Prostate gland (tissue), 2 donors: ENCODE results near the gene NAA80. TPM values are rescaled to one million over a fixed set of nuclear protein-coding genes. Genes with fewer than 3 reads are reported as not detected.

Experiments used
- DNase-seq: peaks from one replicate; pipeline ENCODE4 v3.0.0-alpha.2; 2019; ENCODE audit warnings: low spot score
- H3K27ac ChIP-seq, 2 donors: fragments of 200-600 bp; sonication (generic); 2 replicates each; pipeline ENCODE4 v1.5.1; 2017 to 2019
- H3K27me3 ChIP-seq: fragments of 200-600 bp; sonication (generic); replicated peaks from 2 replicates; pipeline ENCODE4 v1.5.1; 2019; ENCODE audit not compliant: insufficient read depth
- H3K36me3 ChIP-seq, 2 donors: fragments of 200-600 bp; sonication (generic); 1 replicate in 1 of 2; 2 replicates in 1 of 2; pipeline versions ENCODE4 v1.5.1 to v1.8.1; 2017 to 2019
- H3K4me1 ChIP-seq: fragments of 200-600 bp; sonication (generic); replicated peaks from 2 replicates; pipeline ENCODE4 v1.5.1; 2019
- H3K4me3 ChIP-seq, 2 donors: fragments of 200-600 bp; sonication (generic); 2 replicates each; pipeline ENCODE4 v1.5.1; 2017 to 2019
- H3K9me3 ChIP-seq: fragments of 200-600 bp; sonication (generic); 2 replicates; pipeline ENCODE4 v1.5.1; 2017
- POLR2A ChIP-seq: fragments of 450-650 bp; IDR thresholded peaks from one replicate; pipeline ENCODE4 v1.6.1; 2016; ENCODE audit warnings: antibody characterized with exemption, mild to moderate bottlenecking
- POLR2AphosphoS5 ChIP-seq: sonication (generic); formaldehyde crosslinking; IDR thresholded peaks from one replicate; pipeline ENCODE4 v1.6.1; 2017; ENCODE audit warnings: antibody characterized with exemption
- WGBS: methylation state at CpG from one replicate; pipeline ENCODE4 v1.1.5; 2018; 5-methylcytosine and 5-hydroxymethylcytosine counted together
- intact Hi-C: fragments of 100-400 bp; cut with DNase I; formaldehyde crosslinking; loops from one replicate; pipeline ENCODE4 v1.14.2; 2022
- total RNA-seq, 2 donors: library from RNA; depleted of rRNA; stranded (reverse); fragments of >200 nt; gene quantifications; one replicate each; pipeline ENCODE4 v1.1.0, GENCODE V29; 2016
- TF ChIP-seq, protein P1 (sequence below), 4 experiments: fragments of 200-600 bp in 2 of 4; fragments of 450-650 bp in 2 of 4; sonication (generic) in 2 of 4; IDR thresholded peaks; 1 replicate in 3 of 4; 2 replicates in 1 of 4; pipeline ENCODE4 v1.5.1; 2016 to 2019; ENCODE audit warnings: antibody characterized with exemption in 4 of 4, mild to moderate bottlenecking in 2 of 4, moderate library complexity in 2 of 4

The NAA80 gene
- total RNA-seq, 2 donors from 2014 or later: 15.8 to 28.0 TPM

DNA sequence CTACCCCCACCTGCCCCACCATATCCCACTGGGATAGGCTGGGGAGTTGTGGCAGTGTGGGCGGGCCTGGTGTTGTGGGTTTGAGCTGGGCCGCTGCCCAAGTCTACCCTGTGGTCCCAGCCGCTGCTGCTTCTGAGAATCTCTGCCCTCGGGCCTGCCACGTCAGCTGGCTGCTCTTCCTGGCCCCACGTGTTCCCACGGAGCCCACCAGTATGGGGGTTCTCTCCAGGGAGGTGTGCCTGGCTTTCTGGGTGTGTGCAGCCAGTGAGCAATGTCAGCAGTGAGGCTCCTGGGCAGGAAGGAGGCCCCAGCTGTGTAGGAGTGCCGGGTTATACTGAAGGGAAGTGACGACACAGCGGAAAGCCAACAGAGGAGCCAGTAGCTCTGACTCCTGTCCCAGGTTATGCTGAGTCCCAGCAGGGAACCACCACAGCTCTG lies 52.7 kb downstream of the NAA80 start:
- DNase-seq: no peak
- WGBS: 22% methylated on average over 8 of the region's 10 CpGs
- intact Hi-C loops: loop anchor here (1.0 kb wide), 1 partner anchor 19 kb away; no protein-coding TSS in a partner anchor
- peak overlapping the region; percentile 62 to 63 for H3K27ac ChIP-seq
- H3K4me1 ChIP-seq: peaks cover 4% of the 10 kb centered on the region
- H3K27me3 ChIP-seq: no peaks in the 10 kb centered on the region
- H3K36me3 ChIP-seq: no peaks in the 10 kb centered on the region
- H3K4me3 ChIP-seq: no peak overlapping the region
- no peak for TF ChIP-seq POLR2A
- no peak for TF ChIP-seq POLR2AphosphoS5
- TF ChIP-seq, protein P1, sequence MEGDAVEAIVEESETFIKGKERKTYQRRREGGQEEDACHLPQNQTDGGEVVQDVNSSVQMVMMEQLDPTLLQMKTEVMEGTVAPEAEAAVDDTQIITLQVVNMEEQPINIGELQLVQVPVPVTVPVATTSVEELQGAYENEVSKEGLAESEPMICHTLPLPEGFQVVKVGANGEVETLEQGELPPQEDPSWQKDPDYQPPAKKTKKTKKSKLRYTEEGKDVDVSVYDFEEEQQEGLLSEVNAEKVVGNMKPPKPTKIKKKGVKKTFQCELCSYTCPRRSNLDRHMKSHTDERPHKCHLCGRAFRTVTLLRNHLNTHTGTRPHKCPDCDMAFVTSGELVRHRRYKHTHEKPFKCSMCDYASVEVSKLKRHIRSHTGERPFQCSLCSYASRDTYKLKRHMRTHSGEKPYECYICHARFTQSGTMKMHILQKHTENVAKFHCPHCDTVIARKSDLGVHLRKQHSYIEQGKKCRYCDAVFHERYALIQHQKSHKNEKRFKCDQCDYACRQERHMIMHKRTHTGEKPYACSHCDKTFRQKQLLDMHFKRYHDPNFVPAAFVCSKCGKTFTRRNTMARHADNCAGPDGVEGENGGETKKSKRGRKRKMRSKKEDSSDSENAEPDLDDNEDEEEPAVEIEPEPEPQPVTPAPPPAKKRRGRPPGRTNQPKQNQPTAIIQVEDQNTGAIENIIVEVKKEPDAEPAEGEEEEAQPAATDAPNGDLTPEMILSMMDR (IDR thresholded peaks at IDR 0.05): no peak
- no peaks in the 10 kb centered on the region for H3K9me3 ChIP-seq

Other genes with a start within 250 kb of the NAA80 start
- 100 to 1,000 TPM; 135 to 260 TPM for gene RBM5, start 210.5 kb downstream of the NAA80 start, total RNA-seq
- gene SEMA3F, start 144.1 kb downstream of the NAA80 start, total RNA-seq: 10 to 100 TPM; 43.3 to 71.8 TPM
- gene GNAT1, start 107.8 kb downstream of the NAA80 start, total RNA-seq: not detected
- gene SLC38A3, start 94.1 kb downstream of the NAA80 start, total RNA-seq: 1 to 10 TPM in 1 of 2 donors, under 1 TPM in 1; 0.41 to 4.0 TPM
- 100 to 1,000 TPM; 118 to 301 TPM for gene GNAI2, start 63.2 kb downstream of the NAA80 start, total RNA-seq
- 10 to 100 TPM in 1 of 2 donors, 1 to 10 TPM in 1; 8.7 to 32.0 TPM for gene SEMA3B, start 30.3 kb downstream of the NAA80 start, total RNA-seq
- gene LSMEM2, start 20.3 kb downstream of the NAA80 start, total RNA-seq: not detected
- 10 to 100 TPM; 93.0 to 99.9 TPM for gene IFRD2, start 7.0 kb downstream of the NAA80 start, total RNA-seq
- gene HYAL3, start within 50 bp of the NAA80 start, total RNA-seq: 10 to 100 TPM in 1 of 2 donors, 1 to 10 TPM in 1; 4.1 to 10.7 TPM
- 1 to 10 TPM; 2.0 TPM for gene HYAL1, start 4.2 kb upstream of the NAA80 start, total RNA-seq
- 100 to 1,000 TPM in 1 of 2 donors, 10 to 100 TPM in 1; 76.1 to 131 TPM for gene HYAL2, start 23.3 kb upstream of the NAA80 start, total RNA-seq
- 100 to 1,000 TPM in 1 of 2 donors, 10 to 100 TPM in 1; 31.9 to 121 TPM for gene TUSC2, start 28.8 kb upstream of the NAA80 start, total RNA-seq
- 10 to 100 TPM; 23.8 to 36.6 TPM for gene RASSF1, start 41.4 kb upstream of the NAA80 start, total RNA-seq
- gene ZMYND10, start 46.3 kb upstream of the NAA80 start, total RNA-seq: 10 to 100 TPM in 1 of 2 donors, 1 to 10 TPM in 1; 1.6 to 41.9 TPM
- 10 to 100 TPM; 22.8 to 32.1 TPM for gene NPRL2, start 51.4 kb upstream of the NAA80 start, total RNA-seq
- gene CYB561D2, start 51.5 kb upstream of the NAA80 start, total RNA-seq: 10 to 100 TPM; 33.2 to 39.9 TPM
- gene TMEM115, start 60.1 kb upstream of the NAA80 start, total RNA-seq: 10 to 100 TPM; 73.0 to 76.7 TPM
- 1 to 10 TPM; 5.6 to 9.1 TPM for gene CACNA2D2, start 204.2 kb upstream of the NAA80 start, total RNA-seq